ENCODE measurements around the gene TRAPPC2.

TRAPPC2 gene

GRCh38 chrX:13702111-13702789 is 32.2 kb downstream of the TRAPPC2 start:
- Histone ChIP-seq H3K9ac (ENCODE audit: low read depth in 1 of 2, low read length in 2 of 2) (no peak overlapping the region), H3K9me3 (ENCODE audit: control insufficient read depth in 2 of 2, low read length in 2 of 2) (no peaks in the 10 kb centered on the region), H3K27me3 (ENCODE audit: control insufficient read depth in 2 of 2, insufficient read depth in 2 of 2, low read length in 2 of 2) (peaks cover 2 to 5% of the 10 kb centered on the region in 2 donors), H3K36me3 (ENCODE audit: control insufficient read depth in 2 of 2, insufficient read depth in 2 of 2, low read length in 2 of 2) (no peaks in the 10 kb centered on the region), H3K4me3 (ENCODE audit: low read length in 2 of 2) (no peak overlapping the region), H3K4me1 (ENCODE audit: control insufficient read depth in 2 of 2, insufficient read depth in 2 of 2, low read length in 2 of 2) (peaks cover 12 to 15% of the 10 kb centered on the region in 2 donors), H3K27ac (ENCODE audit: low read depth in 2 of 2, low read length in 2 of 2) (no peak overlapping the region)

GRCh38 chrX:13700380-13700779 is 34.0 kb downstream of the TRAPPC2 start:
- Histone ChIP-seq H3K36me3 (ENCODE audit: control insufficient read depth in 2 of 2, insufficient read depth in 2 of 2, low read length in 2 of 2) (no peaks in the 10 kb centered on the region), H3K9me3 (ENCODE audit: control insufficient read depth in 2 of 2, low read length in 2 of 2) (no peaks in the 10 kb centered on the region), H3K4me1 (ENCODE audit: control insufficient read depth in 2 of 2, insufficient read depth in 2 of 2, low read length in 2 of 2) (peaks cover 15% of the 10 kb centered on the region in 2 donors), H3K4me3 (ENCODE audit: low read length in 2 of 2) (no peak overlapping the region), H3K27ac (ENCODE audit: low read depth in 2 of 2, low read length in 2 of 2) (no peak overlapping the region), H3K27me3 (ENCODE audit: control insufficient read depth in 2 of 2, insufficient read depth in 2 of 2, low read length in 2 of 2) (peaks cover 5% of the 10 kb centered on the region in 2 donors), H3K9ac (ENCODE audit: low read depth in 1 of 2, low read length in 2 of 2) (no peak overlapping the region)

GRCh38 chrX:13699183-13699826 is 35.1 kb downstream of the TRAPPC2 start:
- Histone ChIP-seq H3K9me3 (ENCODE audit: control insufficient read depth in 2 of 2, low read length in 2 of 2) (no peaks in the 10 kb centered on the region), H3K4me1 (ENCODE audit: control insufficient read depth in 2 of 2, insufficient read depth in 2 of 2, low read length in 2 of 2) (peaks cover 17 to 21% of the 10 kb centered on the region in 2 donors), H3K36me3 (ENCODE audit: control insufficient read depth in 2 of 2, insufficient read depth in 2 of 2, low read length in 2 of 2) (no peaks in the 10 kb centered on the region), H3K27me3 (ENCODE audit: control insufficient read depth in 2 of 2, insufficient read depth in 2 of 2, low read length in 2 of 2) (peaks cover 5 to 14% of the 10 kb centered on the region in 2 donors), H3K4me3 (ENCODE audit: low read length in 2 of 2) (no peak overlapping the region), H3K27ac (ENCODE audit: low read depth in 2 of 2, low read length in 2 of 2) (peak overlapping the region; percentile 28 to 32), H3K9ac (ENCODE audit: low read depth in 1 of 2, low read length in 2 of 2) (no peak overlapping the region)

GRCh38 chrX:13698432-13698831 is 36.0 kb downstream of the TRAPPC2 start:
- Histone ChIP-seq H3K27me3 (ENCODE audit: control insufficient read depth in 2 of 2, insufficient read depth in 2 of 2, low read length in 2 of 2) (peaks cover 5 to 17% of the 10 kb centered on the region in 2 donors), H3K4me1 (ENCODE audit: control insufficient read depth in 2 of 2, insufficient read depth in 2 of 2, low read length in 2 of 2) (peaks cover 20 to 22% of the 10 kb centered on the region in 2 donors), H3K9me3 (ENCODE audit: control insufficient read depth in 2 of 2, low read length in 2 of 2) (no peaks in the 10 kb centered on the region)

GRCh38 chrX:13697976-13698375 is 36.4 kb downstream of the TRAPPC2 start:
- Histone ChIP-seq H3K27ac (ENCODE audit: low read depth in 2 of 2, low read length in 2 of 2) (peak overlapping the region; percentile 4 to 32), H3K4me3 (ENCODE audit: low read length in 2 of 2) (no peak overlapping the region), H3K4me1 (ENCODE audit: control insufficient read depth in 2 of 2, insufficient read depth in 2 of 2, low read length in 2 of 2) (peaks cover 22 to 24% of the 10 kb centered on the region in 2 donors), H3K9ac (ENCODE audit: low read depth in 1 of 2, low read length in 2 of 2) (no peak overlapping the region), H3K27me3 (ENCODE audit: control insufficient read depth in 2 of 2, insufficient read depth in 2 of 2, low read length in 2 of 2) (peaks cover 5 to 17% of the 10 kb centered on the region in 2 donors), H3K9me3 (ENCODE audit: control insufficient read depth in 2 of 2, low read length in 2 of 2) (no peaks in the 10 kb centered on the region), H3K36me3 (ENCODE audit: control insufficient read depth in 2 of 2, insufficient read depth in 2 of 2, low read length in 2 of 2) (no peaks in the 10 kb centered on the region)

More at GRCh38 chrX:13698432-13698831, 36.0 kb downstream of the TRAPPC2 start:
- Histone ChIP-seq H3K4me3 (ENCODE audit: low read length in 2 of 2) (no peak overlapping the region), H3K9ac (ENCODE audit: low read depth in 1 of 2, low read length in 2 of 2) (no peak overlapping the region), H3K36me3 (ENCODE audit: control insufficient read depth in 2 of 2, insufficient read depth in 2 of 2, low read length in 2 of 2) (no peaks in the 10 kb centered on the region), H3K27ac (ENCODE audit: low read depth in 2 of 2, low read length in 2 of 2) (peak overlapping the region; percentile 28 to 32)

GRCh38 chrX:13697455-13697854 is 37.0 kb downstream of the TRAPPC2 start:
- H3K4me3 ChIP-seq (ENCODE audit: low read length in 2 of 2), result no peak overlapping the region
- no peaks in the 10 kb centered on the region for H3K36me3 ChIP-seq (ENCODE audit: control insufficient read depth in 2 of 2, insufficient read depth in 2 of 2, low read length in 2 of 2)
- H3K27me3 ChIP-seq (ENCODE audit: control insufficient read depth in 2 of 2, insufficient read depth in 2 of 2, low read length in 2 of 2), result peaks cover 5 to 17% of the 10 kb centered on the region in 2 donors
- H3K9me3 ChIP-seq (ENCODE audit: control insufficient read depth in 2 of 2, low read length in 2 of 2), result no peaks in the 10 kb centered on the region
- peaks cover 22 to 27% of the 10 kb centered on the region in 2 donors for H3K4me1 ChIP-seq (ENCODE audit: control insufficient read depth in 2 of 2, insufficient read depth in 2 of 2, low read length in 2 of 2)
- H3K9ac ChIP-seq (ENCODE audit: low read depth in 1 of 2, low read length in 2 of 2), result no peak overlapping the region
- H3K27ac ChIP-seq (ENCODE audit: low read depth in 2 of 2, low read length in 2 of 2), result no peak overlapping the region

GRCh38 chrX:13695601-13696115 is 38.8 kb downstream of the TRAPPC2 start:
- peaks cover 2 to 18% of the 10 kb centered on the region in 2 donors for H3K27me3 ChIP-seq (ENCODE audit: control insufficient read depth in 2 of 2, insufficient read depth in 2 of 2, low read length in 2 of 2)
- peaks cover 18 to 27% of the 10 kb centered on the region in 2 donors for H3K4me1 ChIP-seq (ENCODE audit: control insufficient read depth in 2 of 2, insufficient read depth in 2 of 2, low read length in 2 of 2)
- peak overlapping the region in 1 of 2 donors; percentile 8 for H3K9ac ChIP-seq (ENCODE audit: low read depth in 1 of 2, low read length in 2 of 2)

GRCh38 chrX:13694983-13695382 is 39.4 kb downstream of the TRAPPC2 start:
- Histone ChIP-seq H3K36me3 (ENCODE audit: control insufficient read depth in 2 of 2, insufficient read depth in 2 of 2, low read length in 2 of 2) (no peaks in the 10 kb centered on the region), H3K4me3 (ENCODE audit: low read length in 2 of 2) (peak overlapping the region in 1 of 2 donors; percentile 20), H3K27ac (ENCODE audit: low read depth in 2 of 2, low read length in 2 of 2) (no peak overlapping the region), H3K9ac (ENCODE audit: low read depth in 1 of 2, low read length in 2 of 2) (no peak overlapping the region), H3K9me3 (ENCODE audit: control insufficient read depth in 2 of 2, low read length in 2 of 2) (no peaks in the 10 kb centered on the region), H3K27me3 (ENCODE audit: control insufficient read depth in 2 of 2, insufficient read depth in 2 of 2, low read length in 2 of 2) (peaks cover 2 to 23% of the 10 kb centered on the region in 2 donors), H3K4me1 (ENCODE audit: control insufficient read depth in 2 of 2, insufficient read depth in 2 of 2, low read length in 2 of 2) (peaks cover 16 to 25% of the 10 kb centered on the region in 2 donors)

More at GRCh38 chrX:13695601-13696115, 38.8 kb downstream of the TRAPPC2 start:
- no peaks in the 10 kb centered on the region for H3K9me3 ChIP-seq (ENCODE audit: control insufficient read depth in 2 of 2, low read length in 2 of 2)
- H3K4me3 ChIP-seq (ENCODE audit: low read length in 2 of 2), result no peak overlapping the region
- H3K27ac ChIP-seq (ENCODE audit: low read depth in 2 of 2, low read length in 2 of 2), result no peak overlapping the region
- no peaks in the 10 kb centered on the region for H3K36me3 ChIP-seq (ENCODE audit: control insufficient read depth in 2 of 2, insufficient read depth in 2 of 2, low read length in 2 of 2)

GRCh38 chrX:13694359-13694758 is 40.1 kb downstream of the TRAPPC2 start:
- no peak overlapping the region for H3K27ac ChIP-seq (ENCODE audit: low read depth in 2 of 2, low read length in 2 of 2)
- H3K4me1 ChIP-seq (ENCODE audit: control insufficient read depth in 2 of 2, insufficient read depth in 2 of 2, low read length in 2 of 2), result peaks cover 14 to 25% of the 10 kb centered on the region in 2 donors
- H3K27me3 ChIP-seq (ENCODE audit: control insufficient read depth in 2 of 2, insufficient read depth in 2 of 2, low read length in 2 of 2), result peaks cover 2 to 23% of the 10 kb centered on the region in 2 donors
- H3K9ac ChIP-seq (ENCODE audit: low read depth in 1 of 2, low read length in 2 of 2), result no peak overlapping the region
- H3K4me3 ChIP-seq (ENCODE audit: low read length in 2 of 2), result no peak overlapping the region
- H3K36me3 ChIP-seq (ENCODE audit: control insufficient read depth in 2 of 2, insufficient read depth in 2 of 2, low read length in 2 of 2), result no peaks in the 10 kb centered on the region
- H3K9me3 ChIP-seq (ENCODE audit: control insufficient read depth in 2 of 2, low read length in 2 of 2), result no peaks in the 10 kb centered on the region

GRCh38 chrX:13693341-13693961 is 41.0 kb downstream of the TRAPPC2 start:
- H3K27me3 ChIP-seq (ENCODE audit: control insufficient read depth in 2 of 2, insufficient read depth in 2 of 2, low read length in 2 of 2), result peaks cover 4 to 21% of the 10 kb centered on the region in 2 donors
- peaks cover 10 to 21% of the 10 kb centered on the region in 2 donors for H3K4me1 ChIP-seq (ENCODE audit: control insufficient read depth in 2 of 2, insufficient read depth in 2 of 2, low read length in 2 of 2)
- H3K27ac ChIP-seq (ENCODE audit: low read depth in 2 of 2, low read length in 2 of 2), result no peak overlapping the region
- H3K36me3 ChIP-seq (ENCODE audit: control insufficient read depth in 2 of 2, insufficient read depth in 2 of 2, low read length in 2 of 2), result no peaks in the 10 kb centered on the region
- no peaks in the 10 kb centered on the region for H3K9me3 ChIP-seq (ENCODE audit: control insufficient read depth in 2 of 2, low read length in 2 of 2)
- H3K9ac ChIP-seq (ENCODE audit: low read depth in 1 of 2, low read length in 2 of 2), result no peak overlapping the region
- H3K4me3 ChIP-seq (ENCODE audit: low read length in 2 of 2), result no peak overlapping the region
